Fibroblast of mammary gland (primary cell): ENCODE data around the gene PKDREJ.

ENCODE experiments used
- DNase-seq: peaks from one replicate; pipeline ENCODE4 v3.0.0-alpha.2; 2010; ENCODE audit warnings: low read depth
- H3K4me3 ChIP-seq: 2 replicates; pipeline ENCODE4 v1.5.1; 2011; ENCODE audit warnings: low read depth, mild to moderate bottlenecking, low read length, moderate library complexity; ENCODE audit not compliant: control insufficient read depth
- CTCF ChIP-seq: conservative IDR thresholded peaks from 2 replicates; pipeline ENCODE4 v1.5.1; 2011; ENCODE audit warnings: low read depth, low read length, inconsistent platforms; ENCODE audit not compliant: control insufficient read depth, insufficient read depth

Gene PKDREJ

GRCh38 chr22:46225631-46226030, 37.5 kb downstream of the PKDREJ start:
- DNase-seq: no peak
- TF ChIP-seq CTCF: no peak
- H3K4me3 ChIP-seq: no peak overlapping the region

- DNase-seq: no peak
- no peak overlapping the region for H3K4me3 ChIP-seq
- no peak for TF ChIP-seq CTCF
Measured at GRCh38 chr22:46224898-46225290, 38.2 kb downstream of the PKDREJ start.

GRCh38 chr22:46224044-46224897, 38.9 kb downstream of the PKDREJ start:
- TF ChIP-seq CTCF: no peak
- no peak overlapping the region for H3K4me3 ChIP-seq
- peak; percentile 34 for DNase-seq

- TF ChIP-seq CTCF: no peak
- peak; percentile 61 for DNase-seq
- no peak overlapping the region for H3K4me3 ChIP-seq
Measured at GRCh38 chr22:46220921-46221320, 42.2 kb downstream of the PKDREJ start.

GRCh38 chr22:46219636-46220035, 43.5 kb downstream of the PKDREJ start:
- no peak overlapping the region for H3K4me3 ChIP-seq
- no peak for DNase-seq
- TF ChIP-seq CTCF: no peak

GRCh38 chr22:46214616-46215015, 48.5 kb downstream of the PKDREJ start:
- no peak for DNase-seq
- no peak overlapping the region for H3K4me3 ChIP-seq
- TF ChIP-seq CTCF: no peak

GRCh38 chr22:46214149-46214548, 49.0 kb downstream of the PKDREJ start:
- no peak for DNase-seq
- TF ChIP-seq CTCF: no peak
- no peak overlapping the region for H3K4me3 ChIP-seq
